Right cardiac atrium (tissue), 5 donors: ENCODE results near the gene HBZ. TPM values are rescaled to one million over a fixed set of nuclear protein-coding genes. Genes with fewer than 3 reads are reported as not detected.
"Not testable (repeated sequence)": the region's sequence is repeated elsewhere in the genome, so short reads cannot be mapped to it uniquely, and the experiment has no call there.

Experiments used
- ATAC-seq, 2 donors: fragments of 200-7000 bp; cut with Tn5 transposase; one replicate each; pipeline versions ENCODE4 v1.8.0 to v1.9.1; 2020; ENCODE audit warnings: moderate library complexity in 2 of 2, mild to moderate bottlenecking in 1 of 2
- DNase-seq, 3 donors: peaks; one replicate each; pipeline ENCODE4 v3.0.0-alpha.2; 2020
- H3K27ac ChIP-seq: one replicate; pipeline ENCODE4 v1.5.1; 2013; ENCODE audit warnings: mild to moderate bottlenecking, low read length, control low read depth, moderate library complexity
- H3K27me3 ChIP-seq: one replicate; pipeline ENCODE4 v1.6.1; 2013; ENCODE audit not compliant: control insufficient read depth, insufficient read depth
- H3K4me1 ChIP-seq: one replicate; pipeline ENCODE4 v1.6.1; 2013; ENCODE audit warnings: low read length; ENCODE audit not compliant: control insufficient read depth, insufficient read depth
- H3K4me3 ChIP-seq: one replicate; pipeline ENCODE4 v1.5.1; 2013; ENCODE audit warnings: low read length, control low read depth
- H3K9me3 ChIP-seq: one replicate; pipeline ENCODE4 v1.6.1; 2013; ENCODE audit warnings: low read length; ENCODE audit not compliant: control insufficient read depth
- WGBS: extraction: QIAGEN DNeasy Blood & Tissue Kit; methylation state at CpG from one replicate; pipeline ENCODE4 v1.1.7; 2013; 5-methylcytosine and 5-hydroxymethylcytosine counted together
- intact Hi-C, 4 donors: fragments of 100-400 bp; cut with DNase I; formaldehyde crosslinking; loops; one replicate each; pipeline versions ENCODE4 v1.11.0 to v1.14.0; 2022 to 2023
- polyA plus RNA-seq: library from polyadenylated mRNA; stranded (reverse); fragments of 200-250 nt; gene quantifications from one replicate; pipeline ENCODE4 v1.2.3, GENCODE V29; 2013
- total RNA-seq, 4 donors: library from RNA; stranded (reverse); fragmentation: NEBNext Ultra II Directional; extraction: Animal tissue kit (Norgen Biotek cat#: 25700); gene quantifications; one replicate each; pipeline ENCODE4 v1.2.1, GENCODE V29; 2021
- donor health status: healthy with polysubstance abuse.
- donor health status: DM: no; HTN: yes; CAD: no.
- donor health status: DM: no; HTN: no; CAD: no.
- donor health status: DM: no; HTN: yes; CAD: no; lungs with severe emphysema.
- donor health status: DM: yes; HTN: yes; CAD: no.

The HBZ gene
- total and polyA plus RNA-seq, 5 donors = not detected

GRCh38 chr16:203246-203645 is 50.8 kb downstream of the HBZ start:
- Histone ChIP-seq H3K9me3 (no peaks in the 10 kb centered on the region), H3K4me1 (no peaks in the 10 kb centered on the region), H3K27ac (no peak overlapping the region), H3K4me3 (no peak overlapping the region), H3K27me3 (no peaks in the 10 kb centered on the region)
- DNase-seq (no peak), ATAC-seq (no peak)
- 98% methylated on average over 4 of the region's 4 CpGs for WGBS
- intact Hi-C loops = no loop called here

GRCh38 chr16:204046-204445 is 51.6 kb downstream of the HBZ start:
- DNase-seq, H3K27ac ChIP-seq, H3K4me3 ChIP-seq, intact Hi-C loops, ATAC-seq, H3K9me3 ChIP-seq, H3K4me1 ChIP-seq, H3K27me3 ChIP-seq: not testable (repeated sequence)
- WGBS = 93% methylated on average over 9 of the region's 9 CpGs

Other genes starting within 250 kb of the HBZ start
- gene POLR3K, start 99.0 kb upstream of the HBZ start, total RNA-seq = 10 to 100 TPM in 3 of 4 donors, 1 to 10 TPM in 1; 9.8 to 13.4 (median 11.6) TPM
- gene POLR3K, start 99.0 kb upstream of the HBZ start, polyA plus RNA-seq = 11.2 TPM
- gene SNRNP25, start 98.8 kb upstream of the HBZ start, total RNA-seq = 10 to 100 TPM; 54.8 to 71.4 (median 62.3) TPM
- gene SNRNP25, start 98.8 kb upstream of the HBZ start, polyA plus RNA-seq = 108 TPM
- 10 to 100 TPM; 20.4 to 26.7 (median 24.2) TPM for gene RHBDF1, start 80.0 kb upstream of the HBZ start, total RNA-seq
- gene RHBDF1, start 80.0 kb upstream of the HBZ start, polyA plus RNA-seq = 29.6 TPM
- gene MPG, start 74.4 kb upstream of the HBZ start, total RNA-seq = 10 to 100 TPM; 31.8 to 39.3 (median 37.9) TPM
- gene MPG, start 74.4 kb upstream of the HBZ start, polyA plus RNA-seq = 56.8 TPM
- gene NPRL3, start 14.0 kb upstream of the HBZ start, total RNA-seq = 10 to 100 TPM; 19.9 to 25.6 (median 22.7) TPM
- gene NPRL3, start 14.0 kb upstream of the HBZ start, polyA plus RNA-seq = 17.9 TPM
- gene HBM, start 13.3 kb downstream of the HBZ start, total RNA-seq = not detected
- not detected for gene HBM, start 13.3 kb downstream of the HBZ start, polyA plus RNA-seq
- 100 to 1,000 TPM in 1 of 4 donors, 10 to 100 TPM in 3; 38.4 to 111 (median 51.4) TPM for gene HBA2, start 20.2 kb downstream of the HBZ start, total RNA-seq
- 5.2 TPM for gene HBA2, start 20.2 kb downstream of the HBZ start, polyA plus RNA-seq
- 100 to 1,000 TPM in 1 of 4 donors, 10 to 100 TPM in 3; 38.3 to 130 (median 70.9) TPM for gene HBA1, start 24.0 kb downstream of the HBZ start, total RNA-seq
- gene HBA1, start 24.0 kb downstream of the HBZ start, polyA plus RNA-seq = 4.8 TPM
- gene HBQ1, start 27.8 kb downstream of the HBZ start, total RNA-seq = not detected
- not detected for gene HBQ1, start 27.8 kb downstream of the HBZ start, polyA plus RNA-seq
- gene LUC7L, start 76.8 kb downstream of the HBZ start, total RNA-seq = 10 to 100 TPM; 28.1 to 32.0 (median 30.2) TPM
- gene LUC7L, start 76.8 kb downstream of the HBZ start, polyA plus RNA-seq = 32.1 TPM
- 100 to 1,000 TPM; 131 to 145 (median 139) TPM for gene FAM234A, start 82.2 kb downstream of the HBZ start, total RNA-seq
- 171 TPM for gene FAM234A, start 82.2 kb downstream of the HBZ start, polyA plus RNA-seq
- 10 to 100 TPM; 11.6 to 23.8 (median 17.6) TPM for gene RGS11, start 123.3 kb downstream of the HBZ start, total RNA-seq
- 15.5 TPM for gene RGS11, start 123.3 kb downstream of the HBZ start, polyA plus RNA-seq
- 10 to 100 TPM in 1 of 4 donors, 1 to 10 TPM in 3; 3.5 to 11.3 (median 4.9) TPM for gene ARHGDIG, start 127.9 kb downstream of the HBZ start, total RNA-seq
- 7.7 TPM for gene ARHGDIG, start 127.9 kb downstream of the HBZ start, polyA plus RNA-seq
- 10 to 100 TPM in 1 of 4 donors, 1 to 10 TPM in 3; 2.1 to 10.0 (median 2.3) TPM for gene PDIA2, start 130.5 kb downstream of the HBZ start, total RNA-seq
- gene PDIA2, start 130.5 kb downstream of the HBZ start, polyA plus RNA-seq = 0.91 TPM
- 10 to 100 TPM in 3 of 4 donors, 1 to 10 TPM in 1; 8.4 to 12.2 (median 10.6) TPM for gene AXIN1, start 200.1 kb downstream of the HBZ start, total RNA-seq
- gene AXIN1, start 200.1 kb downstream of the HBZ start, polyA plus RNA-seq = 10.2 TPM
- 10 to 100 TPM; 63.9 to 74.9 (median 69.3) TPM for gene MRPL28, start 217.9 kb downstream of the HBZ start, total RNA-seq
- 130 TPM for gene MRPL28, start 217.9 kb downstream of the HBZ start, polyA plus RNA-seq
- gene PGAP6, start 229.3 kb downstream of the HBZ start, total RNA-seq = 10 to 100 TPM; 28.0 to 39.5 (median 34.8) TPM
- gene PGAP6, start 229.3 kb downstream of the HBZ start, polyA plus RNA-seq = 33.2 TPM
- 10 to 100 TPM; 49.7 to 86.4 (median 66.0) TPM for gene NME4, start 244.6 kb downstream of the HBZ start, total RNA-seq
- gene NME4, start 244.6 kb downstream of the HBZ start, polyA plus RNA-seq = 73.1 TPM
- gene DECR2, start 249.2 kb downstream of the HBZ start, total RNA-seq = 10 to 100 TPM in 3 of 4 donors, 1 to 10 TPM in 1; 8.6 to 14.6 (median 13.3) TPM
- 14.3 TPM for gene DECR2, start 249.2 kb downstream of the HBZ start, polyA plus RNA-seq